KMS-11 (cell line): Measurements from ENCODE around the gene ZBTB17.

Experiments
- H2AFZ ChIP-seq: fragments of 200-600 bp; sonication (generic); 2 replicates; pipeline ENCODE4 v1.6.1; 2016; ENCODE audit warnings: antibody characterized with exemption, mixed run types, low read depth
- H3K27ac ChIP-seq: fragments of 200-600 bp; sonication (generic); 2 replicates; pipeline ENCODE4 v1.6.1; 2016; ENCODE audit warnings: mild to moderate bottlenecking, mixed run types
- H3K27me3 ChIP-seq: fragments of 200-600 bp; sonication (generic); 2 replicates; pipeline ENCODE4 v1.6.1; 2017; ENCODE audit warnings: mild to moderate bottlenecking, low read depth, mixed run types, moderate library complexity; ENCODE audit not compliant: insufficient read depth
- H3K36me3 ChIP-seq: fragments of 200-600 bp; sonication (generic); 2 replicates; pipeline ENCODE4 v1.6.1; 2017; ENCODE audit warnings: mild to moderate bottlenecking, mixed run types; ENCODE audit not compliant: insufficient read depth
- H3K4me1 ChIP-seq: fragments of 200-600 bp; sonication (generic); 2 replicates; pipeline ENCODE4 v1.6.1; 2016; ENCODE audit warnings: mild to moderate bottlenecking, low read depth, mixed run types; ENCODE audit not compliant: poor library complexity, severe bottlenecking
- H3K4me2 ChIP-seq: fragments of 200-600 bp; sonication (generic); 2 replicates; pipeline ENCODE4 v1.7.0; 2016; ENCODE audit warnings: mild to moderate bottlenecking, mixed run types
- H3K4me3 ChIP-seq: fragments of 200-600 bp; sonication (generic); IDR thresholded peaks from 2 replicates; pipeline ENCODE4 v1.6.1; 2017; ENCODE audit warnings: low read depth, low read length, mixed read lengths; ENCODE audit not compliant: insufficient read depth
- H3K79me2 ChIP-seq: fragments of 200-600 bp; sonication (generic); 2 replicates; pipeline ENCODE4 v1.6.1; 2016; ENCODE audit warnings: low read depth, mixed run types; ENCODE audit not compliant: insufficient read depth
- H3K9ac ChIP-seq: fragments of 200-600 bp; sonication (generic); 2 replicates; pipeline ENCODE4 v1.6.1; 2016; ENCODE audit warnings: mild to moderate bottlenecking, mixed run types
- H4K20me1 ChIP-seq: fragments of 200-600 bp; sonication (generic); 2 replicates; pipeline ENCODE4 v1.6.1; 2016; ENCODE audit warnings: mild to moderate bottlenecking, mixed run types; ENCODE audit not compliant: insufficient read depth
- CTCF ChIP-seq: fragments of 200-600 bp; sonication (generic); conservative IDR thresholded peaks from 2 replicates; pipeline ENCODE4 v1.6.1; 2017; ENCODE audit warnings: low read depth, mild to moderate bottlenecking, antibody characterized with exemption, low read length, moderate library complexity, mixed read lengths

ZBTB17 gene

GRCh38 chr1:15911927-15912326, 64.0 kb downstream of the ZBTB17 start:
- Histone ChIP-seq H3K4me1 (no peaks in the 10 kb centered on the region), H3K36me3 (peaks cover 20% of the 10 kb centered on the region; the same call in 1 of the 2 replicates), H3K79me2 (peaks cover 84% of the 10 kb centered on the region), H3K27me3 (no peaks in the 10 kb centered on the region), H3K4me2 (no peak overlapping the region), H4K20me1 (no peaks in the 10 kb centered on the region), H2AFZ (no peak overlapping the region), H3K4me3 (no peak overlapping the region), H3K9ac (no peak overlapping the region), H3K27ac (no peak overlapping the region)
- TF ChIP-seq CTCF = no peak

- H4K20me1 ChIP-seq = no peaks in the 10 kb centered on the region
- no peak for TF ChIP-seq CTCF
These were observed 64.8 kb downstream of the ZBTB17 start for GRCh38 chr1:15911141-15911540.

GRCh38 chr1:15908597-15908996, 67.3 kb downstream of the ZBTB17 start:
- no peak for TF ChIP-seq CTCF
- H3K4me2 ChIP-seq = no peak overlapping the region
- no peak overlapping the region for H3K4me3 ChIP-seq
- H3K79me2 ChIP-seq = peaks cover 84% of the 10 kb centered on the region
- H3K4me1 ChIP-seq = peaks cover 12% of the 10 kb centered on the region
- H3K27me3 ChIP-seq = no peaks in the 10 kb centered on the region
- peaks cover 20% of the 10 kb centered on the region; the same call in 1 of the 2 replicates for H3K36me3 ChIP-seq
- H2AFZ ChIP-seq = no peak overlapping the region
- H3K9ac ChIP-seq = no peak overlapping the region
- H3K27ac ChIP-seq = no peak overlapping the region
- peaks cover 9% of the 10 kb centered on the region; the same call in 1 of the 2 replicates for H4K20me1 ChIP-seq

More at GRCh38 chr1:15911141-15911540, 64.8 kb downstream of the ZBTB17 start:
- no peaks in the 10 kb centered on the region for H3K27me3 ChIP-seq
- no peak overlapping the region for H3K4me2 ChIP-seq
- H3K9ac ChIP-seq = no peak overlapping the region
- no peaks in the 10 kb centered on the region for H3K4me1 ChIP-seq
- H3K79me2 ChIP-seq = peaks cover 84% of the 10 kb centered on the region
- no peak overlapping the region for H3K27ac ChIP-seq
- no peak overlapping the region for H2AFZ ChIP-seq
- H3K4me3 ChIP-seq = no peak overlapping the region
- peaks cover 20% of the 10 kb centered on the region; the same call in 1 of the 2 replicates for H3K36me3 ChIP-seq

GRCh38 chr1:15902882-15903281, 73.0 kb downstream of the ZBTB17 start:
- no peak overlapping the region for H3K4me2 ChIP-seq

More at GRCh38 chr1:15902882-15903281, 73.0 kb downstream of the ZBTB17 start:
- H2AFZ ChIP-seq = no peak overlapping the region
- no peak overlapping the region for H3K9ac ChIP-seq
- TF ChIP-seq CTCF = no peak
- H3K27me3 ChIP-seq = no peaks in the 10 kb centered on the region
- H3K79me2 ChIP-seq = peaks cover 95% of the 10 kb centered on the region
- H3K36me3 ChIP-seq = no peaks in the 10 kb centered on the region
- H4K20me1 ChIP-seq = peaks cover 35% of the 10 kb centered on the region
- H3K4me1 ChIP-seq = peaks cover 36% of the 10 kb centered on the region
- H3K4me3 ChIP-seq = no peak overlapping the region
- no peak overlapping the region for H3K27ac ChIP-seq
